Panc1 (cell line): Measurements from ENCODE around the gene TMEM81. TPM values are rescaled to one million over a fixed set of nuclear protein-coding genes. Genes with fewer than 3 reads are reported as not detected.

Source experiments
- ATAC-seq: fragments of 200-7000 bp; cut with Tn5 transposase; 2 replicates; pipeline ENCODE4 v1.9.1; 2020; ENCODE audit warnings: mild to moderate bottlenecking, moderate library complexity
- BruUV-seq: library from RNA; stranded (reverse); fragments of 400-500 nt; replicated peaks from 2 replicates; lab custom pipeline; 2021; lab: Mats Ljungman, UMichigan
- CTCF ChIA-PET: fragments of 300-600 bp; sonication (Branson Sonifier 250); formaldehyde crosslinking; loops from one replicate; lab custom pipeline; 2022; ENCODE audit warnings: antibody characterized with exemption; lab: Charles Lee
- POLR2A ChIA-PET: fragments of 300-600 bp; sonication (Branson Sonifier 250); formaldehyde crosslinking; loops from one replicate; lab custom pipeline; 2022; ENCODE audit warnings: antibody characterized with exemption; lab: Charles Lee
- DNase-seq: peaks from one replicate; pipeline ENCODE4 v3.0.0-alpha.2; 2010; ENCODE audit warnings: low read depth, low spot score
- H3K27ac ChIP-seq: 2 replicates; pipeline ENCODE4 v1.5.1; 2011; ENCODE audit warnings: mild to moderate bottlenecking, low read length, inconsistent platforms
- H3K27me3 ChIP-seq: fragments of 200-500 bp; sonication (Bioruptor generic); 2 replicates; pipeline ENCODE4 v1.6.0; 2014; ENCODE audit warnings: low read length, inconsistent platforms; ENCODE audit not compliant: control insufficient read depth, insufficient read depth
- H3K36me3 ChIP-seq: fragments of 200-500 bp; sonication (Bioruptor generic); 2 replicates; pipeline ENCODE4 v1.5.1; 2014; ENCODE audit warnings: inconsistent platforms, mild to moderate bottlenecking, low read length, moderate library complexity; ENCODE audit not compliant: control insufficient read depth, insufficient read depth
- H3K4me1 ChIP-seq: 2 replicates; pipeline ENCODE4 v1.5.1; 2011; ENCODE audit warnings: inconsistent platforms, mild to moderate bottlenecking, low read length, moderate library complexity; ENCODE audit not compliant: control insufficient read depth, insufficient read depth
- H3K4me3 ChIP-seq, 2 experiments: 2 replicates each; pipeline ENCODE4 v1.5.1; 2011 to 2012; ENCODE audit warnings: low read depth in 2 of 2, low read length in 2 of 2, mild to moderate bottlenecking in 2 of 2, inconsistent platforms in 1 of 2, moderate library complexity in 1 of 2
- H3K9me3 ChIP-seq: fragments of 200-500 bp; sonication (Bioruptor generic); 2 replicates; pipeline ENCODE4 v1.5.1; 2014; ENCODE audit warnings: low read depth, mild to moderate bottlenecking, inconsistent platforms, low read length, moderate library complexity; ENCODE audit not compliant: control insufficient read depth, insufficient read depth
- POLR2AphosphoS5 ChIP-seq: IDR thresholded peaks from 2 replicates; pipeline ENCODE4 v1.6.1; 2012; ENCODE audit warnings: mild to moderate bottlenecking, low read depth, low read length, moderate library complexity
- REST ChIP-seq, 2 experiments: IDR thresholded peaks; 2 replicates each; pipeline ENCODE4 v1.6.1; 2011 to 2012; ENCODE audit warnings: low read depth in 2 of 2, control low read depth in 1 of 2, low read length in 1 of 2, mild to moderate bottlenecking in 1 of 2, moderate library complexity in 1 of 2; ENCODE audit not compliant: insufficient read depth in 1 of 2
- SIN3A ChIP-seq: IDR thresholded peaks from 2 replicates; pipeline ENCODE4 v1.6.1; 2012; ENCODE audit warnings: low read depth, mild to moderate bottlenecking, low read length, moderate library complexity, borderline replicate concordance; ENCODE audit not compliant: insufficient read depth
- TCF7L2 ChIP-seq: IDR thresholded peaks from 2 replicates; pipeline ENCODE4 v1.6.1; 2011; ENCODE audit warnings: mild to moderate bottlenecking, low read depth, low read length, inconsistent platforms
- in situ Hi-C: cut with HindIII; loops from 2 replicates; pipeline ENCODE4 v1.10.0; 2016; ENCODE audit warnings: low sequenced_read_pairs, low pct_unique_long_range_greater_than_20kb
- intact Hi-C: fragments of 100-400 bp; cut with micrococcal nuclease; formaldehyde crosslinking; loops from one replicate; pipeline ENCODE4 v1.10.0; 2022; ENCODE audit not compliant: unreplicated experiment
- total RNA-seq: library from RNA; stranded (reverse); gene quantifications from one replicate; pipeline ENCODE4 v1.2.1, GENCODE V29; 2021; ENCODE audit not compliant: unreplicated experiment
- TF ChIP-seq, protein P1 (sequence below): fragments of 450-650 bp; IDR thresholded peaks from 2 replicates; pipeline ENCODE4 v1.5.1; 2017; ENCODE audit warnings: mild to moderate bottlenecking

The TMEM81 gene
- total RNA-seq, 1 experiment from 2014 or later: 4.0 TPM

DNA sequence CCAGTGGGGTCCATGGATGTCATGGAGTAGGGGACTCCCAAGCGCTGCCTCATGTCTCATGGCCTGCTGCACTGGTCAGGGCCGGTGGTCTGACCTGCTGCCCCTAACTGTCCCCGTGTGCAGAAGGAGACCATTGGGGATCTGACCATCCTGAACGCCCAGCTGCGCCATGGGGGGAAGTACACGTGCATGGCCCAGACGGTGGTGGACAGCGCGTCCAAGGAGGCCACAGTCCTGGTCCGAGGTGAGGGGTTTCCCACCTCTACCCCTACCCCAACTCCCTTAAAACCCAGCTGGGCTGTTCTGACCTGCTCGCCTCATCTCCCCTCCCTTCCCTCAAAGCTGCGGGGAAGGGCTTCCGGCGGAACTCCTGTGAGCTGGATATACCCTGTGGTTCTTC is 18.6 kb downstream of the TMEM81 start:
- intact Hi-C loops: loop anchor here (5.0 to 10.0 kb wide), 2 partner anchors 192 to 261 kb away; no protein-coding TSS in a partner anchor
- no peak for ATAC-seq
- Histone ChIP-seq H3K36me3 (no peaks in the 10 kb centered on the region), H3K4me3 (no peak overlapping the region), H3K27me3 (no peaks in the 10 kb centered on the region), H3K4me1 (no peaks in the 10 kb centered on the region; the same call in 1 of the 2 replicates), H3K27ac (no peak overlapping the region), H3K9me3 (no peaks in the 10 kb centered on the region)
- DNase-seq: no peak
- ChIA-PET CTCF (interaction anchor here (0.6 to 1.2 kb wide), 3 partner anchors 10 to 205 kb away, joined by 3 to 9 read pairs (median 8); no protein-coding TSS in a partner anchor), POLR2A (no interaction called here)
- TF ChIP-seq REST (IDR thresholded peaks at IDR 0.05; ENCODE audit: insufficient read depth in 1 of 2, low read depth in 2 of 2, low read length in 1 of 2): no peak
- TF ChIP-seq, protein P1, sequence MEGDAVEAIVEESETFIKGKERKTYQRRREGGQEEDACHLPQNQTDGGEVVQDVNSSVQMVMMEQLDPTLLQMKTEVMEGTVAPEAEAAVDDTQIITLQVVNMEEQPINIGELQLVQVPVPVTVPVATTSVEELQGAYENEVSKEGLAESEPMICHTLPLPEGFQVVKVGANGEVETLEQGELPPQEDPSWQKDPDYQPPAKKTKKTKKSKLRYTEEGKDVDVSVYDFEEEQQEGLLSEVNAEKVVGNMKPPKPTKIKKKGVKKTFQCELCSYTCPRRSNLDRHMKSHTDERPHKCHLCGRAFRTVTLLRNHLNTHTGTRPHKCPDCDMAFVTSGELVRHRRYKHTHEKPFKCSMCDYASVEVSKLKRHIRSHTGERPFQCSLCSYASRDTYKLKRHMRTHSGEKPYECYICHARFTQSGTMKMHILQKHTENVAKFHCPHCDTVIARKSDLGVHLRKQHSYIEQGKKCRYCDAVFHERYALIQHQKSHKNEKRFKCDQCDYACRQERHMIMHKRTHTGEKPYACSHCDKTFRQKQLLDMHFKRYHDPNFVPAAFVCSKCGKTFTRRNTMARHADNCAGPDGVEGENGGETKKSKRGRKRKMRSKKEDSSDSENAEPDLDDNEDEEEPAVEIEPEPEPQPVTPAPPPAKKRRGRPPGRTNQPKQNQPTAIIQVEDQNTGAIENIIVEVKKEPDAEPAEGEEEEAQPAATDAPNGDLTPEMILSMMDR: no peak
- TF ChIP-seq SIN3A: no peak
- no peak for TF ChIP-seq POLR2AphosphoS5
- no peak for TF ChIP-seq TCF7L2
- no TSS peak for BruUV-seq
- in situ Hi-C loops: no loop called here

DNA sequence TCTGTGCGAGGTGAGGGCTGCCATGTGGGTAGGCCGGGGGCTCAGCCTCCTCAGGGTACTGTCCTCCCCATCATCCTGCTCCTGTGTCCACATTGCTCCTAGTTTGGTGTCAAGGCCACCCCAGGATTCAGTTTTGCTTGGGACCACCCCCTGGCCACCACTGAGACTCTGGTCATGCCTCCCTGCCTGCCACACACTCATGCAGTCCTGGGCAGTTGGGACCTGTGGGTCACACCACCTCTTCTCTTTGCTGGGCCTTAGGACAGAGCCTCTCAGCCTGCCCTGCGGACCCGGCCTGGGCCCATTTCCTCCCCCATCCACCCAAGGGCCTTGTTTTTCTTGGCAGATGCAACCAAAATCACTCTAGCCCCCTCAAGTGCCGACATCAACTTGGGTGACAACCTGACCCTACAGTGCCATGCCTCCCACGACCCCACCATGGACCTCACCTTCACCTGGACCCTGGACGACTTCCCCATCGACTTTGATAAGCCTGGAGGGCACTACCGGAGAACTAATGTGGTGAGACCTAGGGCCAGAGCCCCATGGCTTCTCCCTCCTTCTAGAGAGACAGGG is 19.4 kb downstream of the TMEM81 start:
- DNase-seq (no peak), ATAC-seq (no peak)
- no TSS peak for BruUV-seq
- no peaks in the 10 kb centered on the region for H3K36me3 ChIP-seq
- H3K4me3 ChIP-seq: no peak overlapping the region
- H3K4me1 ChIP-seq: no peaks in the 10 kb centered on the region; the same call in 1 of the 2 replicates
- H3K9me3 ChIP-seq: no peaks in the 10 kb centered on the region
- in situ Hi-C loops: no loop called here
- intact Hi-C loops: loop anchor here (5.0 to 10.0 kb wide), 2 partner anchors 192 to 260 kb away; no protein-coding TSS in a partner anchor
- H3K27ac ChIP-seq: no peak overlapping the region
- no peaks in the 10 kb centered on the region for H3K27me3 ChIP-seq
- TF ChIP-seq, protein P1: no peak
- TF ChIP-seq POLR2AphosphoS5: no peak
- no peak for TF ChIP-seq SIN3A
- TF ChIP-seq REST (IDR thresholded peaks at IDR 0.05; ENCODE audit: insufficient read depth in 1 of 2, low read depth in 2 of 2, low read length in 1 of 2): no peak
- no peak for TF ChIP-seq TCF7L2
- ChIA-PET POLR2A (no interaction called here), CTCF (no interaction called here)
